K562 (cell line): ENCODE data around the gene PNPLA1. TPM values are rescaled to one million over a fixed set of nuclear protein-coding genes. Genes with fewer than 3 reads are reported as not detected.

Experiments
- ATAC-seq: fragments of 200-7000 bp; cut with Tn5 transposase; 3 replicates; pipeline ENCODE4 v1.9.1; 2020; ENCODE audit warnings: moderate library complexity
- BruUV-seq: library from RNA; stranded (reverse); fragments of 400-500 nt; replicated peaks from 2 replicates; lab custom pipeline; 2021; lab: Mats Ljungman, UMichigan
- CTCF ChIA-PET: fragments of 300-600 bp; formaldehyde crosslinking; extraction: SDS; loops from one replicate; lab custom pipeline; 2021; ENCODE audit warnings: low intra/inter-chr PET ratio; lab: Yijun Ruan, JAX
- POLR2A ChIA-PET: fragments of 300-600, 350-650 bp; sonication (Branson Sonifier 250); formaldehyde crosslinking; extraction: SDS; loops from one replicate; lab custom pipeline; 2021; ENCODE audit warnings: antibody characterized with exemption, inconsistent platforms; lab: Yijun Ruan, JAX
- DNase-seq, 4 experiments: peaks; one replicate each; pipeline versions ENCODE4 v3.0.0 to v3.0.0-alpha.2; 2011 to 2018; ENCODE audit warnings: low spot score in 3 of 4, mixed read lengths in 3 of 4; ENCODE audit errors: extremely low read depth in 1 of 4
- FAIRE-seq: peaks from 2 replicates; lab custom pipeline; 2011; peaks lifted over from hg19 to GRCh38; lab: Jason Lieb, UNC
- H2AFZ ChIP-seq: 2 replicates; pipeline ENCODE4 v1.6.0; 2011; ENCODE audit warnings: low read depth, low read length, control low read depth, inconsistent platforms
- H3K27ac ChIP-seq: fragments of 200-600 bp; 3 replicates; pipeline ENCODE4 v1.8.0; 2011; ENCODE audit warnings: low read depth, mild to moderate bottlenecking, control low read depth, inconsistent platforms, low read length, moderate library complexity, mixed read lengths; ENCODE audit errors: extremely low read depth
- H3K27me3 ChIP-seq, 2 experiments: fragments of 300-600 bp in 1 of 2; 2 replicates in 1 of 2; 3 replicates in 1 of 2; pipeline versions ENCODE4 v1.6.0 to v1.8.0; 2011; ENCODE audit warnings: inconsistent platforms in 2 of 2, low read length in 2 of 2, mild to moderate bottlenecking in 1 of 2, mixed read lengths in 1 of 2, moderate library complexity in 1 of 2; ENCODE audit not compliant: control insufficient read depth in 2 of 2, insufficient read depth in 2 of 2
- H3K36me3 ChIP-seq: fragments of 300-600 bp; 3 replicates; pipeline ENCODE4 v1.8.0; 2011; ENCODE audit warnings: mild to moderate bottlenecking, low read length, inconsistent platforms; ENCODE audit not compliant: control insufficient read depth, insufficient read depth
- H3K4me1 ChIP-seq, 2 experiments: fragments of 200-600 bp in 1 of 2; replicated peaks in 1 of 2; 2 replicates in 1 of 2; 3 replicates in 1 of 2; pipeline versions ENCODE4 v1.5.1 to v1.8.0; 2011; ENCODE audit warnings: inconsistent platforms in 2 of 2, low read length in 2 of 2, mild to moderate bottlenecking in 1 of 2, mixed read lengths in 1 of 2, moderate library complexity in 1 of 2; ENCODE audit not compliant: control insufficient read depth in 2 of 2, insufficient read depth in 2 of 2
- H3K4me2 ChIP-seq: 2 replicates; pipeline ENCODE4 v1.6.1; 2011; ENCODE audit warnings: low read length, control low read depth, inconsistent platforms, mixed read lengths; ENCODE audit not compliant: insufficient read depth
- H3K4me3 ChIP-seq: fragments of 200-600 bp; sonication (generic), shearing (Covaris generic); 2 replicates; pipeline ENCODE4 v1.5.1; 2016; ENCODE audit warnings: control low read depth, inconsistent platforms
- H3K79me2 ChIP-seq: fragments of 200-600 bp; 3 replicates; pipeline ENCODE4 v1.8.0; 2011; ENCODE audit warnings: low read length, inconsistent platforms; ENCODE audit not compliant: control insufficient read depth, insufficient read depth
- H3K9ac ChIP-seq, 2 experiments: 2 replicates each; pipeline versions ENCODE4 v1.6.0 to v1.6.1; 2011; ENCODE audit warnings: low read depth in 2 of 2, low read length in 2 of 2, control low read depth in 1 of 2, inconsistent platforms in 1 of 2, mild to moderate bottlenecking in 1 of 2, mixed read lengths in 1 of 2; ENCODE audit not compliant: insufficient read depth in 1 of 2
- H3K9me1 ChIP-seq: one replicate; pipeline ENCODE4 v1.6.0; 2011; ENCODE audit warnings: inconsistent platforms, mild to moderate bottlenecking, low read length, moderate library complexity; ENCODE audit not compliant: control insufficient read depth, insufficient read depth
- H3K9me3 ChIP-seq: replicated peaks from 2 replicates; pipeline ENCODE4 v1.5.1; 2011; ENCODE audit warnings: low read depth, low read length, inconsistent platforms; ENCODE audit not compliant: control insufficient read depth, insufficient read depth
- H4K20me1 ChIP-seq: replicated peaks from 2 replicates; pipeline ENCODE4 v1.6.1; 2011; ENCODE audit warnings: low read length, inconsistent platforms, mixed read lengths; ENCODE audit not compliant: control insufficient read depth, insufficient read depth
- NBN ChIP-seq: fragments of 450-650 bp; IDR thresholded peaks from 2 replicates; pipeline ENCODE4 v1.6.1; 2016; ENCODE audit warnings: low read depth, mild to moderate bottlenecking
- PCBP2 ChIP-seq: fragments of 200-400 bp; formaldehyde crosslinking; IDR thresholded peaks from 2 replicates; pipeline ENCODE4 v1.6.1; 2018; ENCODE audit warnings: low read length, low read depth, mild to moderate bottlenecking, moderate library complexity; ENCODE audit not compliant: poor library complexity, severe bottlenecking
- PHB2 ChIP-seq: fragments of 450-650 bp; IDR thresholded peaks from 2 replicates; pipeline ENCODE4 v1.6.1; 2017; ENCODE audit warnings: low read depth
- RNF2 ChIP-seq: sonication (generic); IDR thresholded peaks from 2 replicates; pipeline ENCODE4 v1.6.1; 2016
- ZEB2 ChIP-seq: fragments of 450-650 bp; IDR thresholded peaks from 2 replicates; pipeline ENCODE4 v1.6.1; 2016
- ZZZ3 ChIP-seq: fragments of 450-650 bp; IDR thresholded peaks from 2 replicates; pipeline ENCODE4 v1.6.1; 2016; ENCODE audit warnings: antibody characterized with exemption, mild to moderate bottlenecking, moderate library complexity
- WGBS: fragments of 100-300 bp; shearing (Covaris generic); methylation state at CpG from one replicate; pipeline ENCODE4 v1.1.6; 2016; ENCODE audit warnings: low coverage, mixed read lengths; ENCODE audit not compliant: insufficient coverage; ENCODE audit errors: missing lambda C conversion rate; 5-methylcytosine and 5-hydroxymethylcytosine counted together
- in situ Hi-C: fragments of 300-500 bp; cut with MboI; formaldehyde crosslinking; loops from 4 replicates; pipeline ENCODE4 v1.15.0; 2018; ENCODE audit warnings: inconsistent platforms, mixed read lengths
- intact Hi-C: fragments of 100-400 bp; cut with micrococcal nuclease; formaldehyde crosslinking; loops from 2 replicates; pipeline ENCODE4 v1.14.2; 2022
- polyA plus RNA-seq, 8 experiments: library from polyadenylated mRNA; depleted of rRNA in 4 of 8; stranded (reverse) in 5 of 8; unstranded in 3 of 8; fragments of >200 nt; fragmentation: Nextera tagmentation in 2 of 8; fragmentation: Illumina TruSeq in 1 of 8; extraction: Ambion mirVana in 2 of 8; extraction: Trizol in 1 of 8; gene quantifications; 2 replicates each; pipeline versions ENCODE4 v1.2.1 to v1.2.3, GENCODE V29; 2011 to 2014; ENCODE audit warnings: inconsistent platforms in 1 of 8, missing spikeins in 1 of 8
- total RNA-seq, 7 experiments: library from RNA; depleted of rRNA in 6 of 7; stranded (reverse); fragments of >200 nt in 6 of 7; fragmentation: Illumina TruSeq in 2 of 7; extraction: Trizol in 2 of 7; gene quantifications; 2 replicates each; pipeline versions ENCODE4 v1.2.1 to v1.2.3, GENCODE V29; 2011 to 2021; ENCODE audit warnings: low replicate concordance in 1 of 7
- TF ChIP-seq, protein P1 (sequence below): fragments of 450-650 bp; formaldehyde crosslinking; conservative IDR thresholded peaks from 2 replicates; pipeline ENCODE4 v1.4.0; 2022; ENCODE audit warnings: mild to moderate bottlenecking, missing genetic modification characterization
- TF ChIP-seq, protein P2 (sequence below): fragments of 250-450 bp; sonication (Bioruptor Pico); IDR thresholded peaks from 2 replicates; pipeline ENCODE4 v1.8.0; 2022; ENCODE audit warnings: moderate library complexity, mild to moderate bottlenecking, inconsistent platforms

Gene PNPLA1
- total and polyA plus RNA-seq, 9 of the 15 experiments (the other 6 are each of a cell fraction or from before 2014, with no cell fraction given): 0.04 to 0.27 (median 0.13) TPM; not detected in 2

DNA sequence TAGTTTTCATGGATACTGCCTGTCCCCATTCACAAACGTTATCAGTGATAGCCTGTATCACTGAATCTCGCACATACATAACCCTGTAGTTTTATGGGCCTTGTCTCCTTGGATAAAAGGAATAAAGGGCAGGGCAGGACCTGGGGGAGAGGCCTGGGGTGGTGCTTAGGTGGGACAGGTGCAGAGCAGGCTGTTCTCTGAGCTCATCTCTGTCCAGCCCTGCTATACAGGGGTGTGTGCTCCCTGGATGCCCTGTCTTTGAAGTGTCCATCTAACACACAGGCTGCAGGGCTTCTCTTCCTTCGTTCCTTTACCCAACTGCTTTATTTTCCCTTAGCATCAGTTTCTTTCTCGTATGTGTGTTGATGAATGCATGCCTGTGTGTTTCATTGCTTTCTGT is 46.9 kb upstream of the PNPLA1 start:
- Histone ChIP-seq H3K9ac (no peak overlapping the region), H3K9me1 (peaks cover 6% of the 10 kb centered on the region), H3K4me3 (no peak overlapping the region), H3K79me2 (no peaks in the 10 kb centered on the region), H3K4me2 (no peak overlapping the region), H3K27me3 (no peaks in the 10 kb centered on the region), H2AFZ (no peak overlapping the region), H3K27ac (no peak overlapping the region), H3K9me3 (no peaks in the 10 kb centered on the region), H4K20me1 (no peaks in the 10 kb centered on the region), H3K4me1 (peaks cover 8 to 29% of the 10 kb centered on the region in 2 experiments), H3K36me3 (peaks cover 43% of the 10 kb centered on the region; the same call in 2 of the 3 replicates)
- in situ Hi-C loops: no loop called here
- DNase-seq: no peak
- ATAC-seq: no peak
- BruUV-seq: no TSS peak
- no peak for FAIRE-seq
- intact Hi-C loops: no loop called here
- ChIA-PET POLR2A (interaction anchor here (0.6 kb wide), 1 partner anchor 11 kb away, joined by 6 read pairs; no protein-coding TSS in a partner anchor), CTCF (no interaction called here)
- no peak for TF ChIP-seq PHB2
- TF ChIP-seq, protein P1, sequence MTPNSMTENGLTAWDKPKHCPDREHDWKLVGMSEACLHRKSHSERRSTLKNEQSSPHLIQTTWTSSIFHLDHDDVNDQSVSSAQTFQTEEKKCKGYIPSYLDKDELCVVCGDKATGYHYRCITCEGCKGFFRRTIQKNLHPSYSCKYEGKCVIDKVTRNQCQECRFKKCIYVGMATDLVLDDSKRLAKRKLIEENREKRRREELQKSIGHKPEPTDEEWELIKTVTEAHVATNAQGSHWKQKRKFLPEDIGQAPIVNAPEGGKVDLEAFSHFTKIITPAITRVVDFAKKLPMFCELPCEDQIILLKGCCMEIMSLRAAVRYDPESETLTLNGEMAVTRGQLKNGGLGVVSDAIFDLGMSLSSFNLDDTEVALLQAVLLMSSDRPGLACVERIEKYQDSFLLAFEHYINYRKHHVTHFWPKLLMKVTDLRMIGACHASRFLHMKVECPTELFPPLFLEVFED (CRISPR knock-in tag): no peak
- no peak for TF ChIP-seq RNF2
- TF ChIP-seq, protein P2, sequence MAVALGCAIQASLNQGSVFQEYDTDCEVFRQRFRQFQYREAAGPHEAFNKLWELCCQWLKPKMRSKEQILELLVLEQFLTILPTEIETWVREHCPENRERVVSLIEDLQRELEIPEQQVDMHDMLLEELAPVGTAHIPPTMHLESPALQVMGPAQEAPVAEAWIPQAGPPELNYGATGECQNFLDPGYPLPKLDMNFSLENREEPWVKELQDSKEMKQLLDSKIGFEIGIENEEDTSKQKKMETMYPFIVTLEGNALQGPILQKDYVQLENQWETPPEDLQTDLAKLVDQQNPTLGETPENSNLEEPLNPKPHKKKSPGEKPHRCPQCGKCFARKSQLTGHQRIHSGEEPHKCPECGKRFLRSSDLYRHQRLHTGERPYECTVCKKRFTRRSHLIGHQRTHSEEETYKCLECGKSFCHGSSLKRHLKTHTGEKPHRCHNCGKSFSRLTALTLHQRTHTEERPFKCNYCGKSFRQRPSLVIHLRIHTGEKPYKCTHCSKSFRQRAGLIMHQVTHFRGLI (CRISPR knock-in tag): no peak
- no peak for TF ChIP-seq ZZZ3
- no peak for TF ChIP-seq ZEB2
- TF ChIP-seq NBN: no peak
- no peak for TF ChIP-seq PCBP2
- 56% methylated on average over 4 of the region's 4 CpGs for WGBS
